HepG2 (cell line): Measurements from ENCODE around the gene UGT1A7. TPM values are rescaled to one million over a fixed set of nuclear protein-coding genes. Genes with fewer than 3 reads are reported as not detected.

Experiments
- ATF6 ChIP-seq: sonication (generic); formaldehyde crosslinking; conservative IDR thresholded peaks from 2 replicates; pipeline ENCODE4 v1.4.0; 2020; ENCODE audit warnings: missing genetic modification reagents
- DNMT1 ChIP-seq: sonication (generic); formaldehyde crosslinking; IDR thresholded peaks from 2 replicates; pipeline ENCODE4 v1.5.1; 2020; ENCODE audit warnings: mild to moderate bottlenecking, missing genetic modification reagents
- GATA4 ChIP-seq: sonication (generic); IDR thresholded peaks from 2 replicates; pipeline ENCODE4 v1.6.1; 2016; ENCODE audit warnings: antibody characterized with exemption, low read depth, borderline replicate concordance
- JUN ChIP-seq: sonication (generic); formaldehyde crosslinking; IDR thresholded peaks from 2 replicates; pipeline ENCODE4 v1.4.0; 2020; ENCODE audit warnings: mild to moderate bottlenecking, missing genetic modification reagents
- RBM22 ChIP-seq: fragments of 200-400 bp; formaldehyde crosslinking; optimal IDR thresholded peaks from 2 replicates; pipeline ENCODE3; 2017; ENCODE audit warnings: mild to moderate bottlenecking, low read length, moderate library complexity
- ZBTB39 ChIP-seq: sonication (generic); formaldehyde crosslinking; IDR thresholded peaks from 2 replicates; pipeline ENCODE4 v1.5.0; 2020; ENCODE audit warnings: missing genetic modification reagents
- ZFP90 ChIP-seq: sonication (generic); formaldehyde crosslinking; IDR thresholded peaks from 2 replicates; pipeline ENCODE4 v1.8.0; 2022; ENCODE audit warnings: missing genetic modification reagents, mild to moderate bottlenecking, inconsistent platforms, borderline replicate concordance
- ZNF44 ChIP-seq: sonication (generic); formaldehyde crosslinking; IDR thresholded peaks from 2 replicates; pipeline ENCODE4 v1.5.1; 2020; ENCODE audit warnings: mild to moderate bottlenecking, missing genetic modification reagents
- ZNF691 ChIP-seq: sonication (generic); formaldehyde crosslinking; IDR thresholded peaks from 2 replicates; pipeline ENCODE4 v1.4.0; 2020; ENCODE audit warnings: missing genetic modification reagents, low read depth, mild to moderate bottlenecking, borderline replicate concordance
- ZUFSP ChIP-seq: sonication (generic); formaldehyde crosslinking; IDR thresholded peaks from 2 replicates; pipeline ENCODE4 v1.9.0; 2021; ENCODE audit warnings: missing genetic modification reagents, mild to moderate bottlenecking, borderline replicate concordance
- polyA plus RNA-seq, 8 experiments: library from polyadenylated mRNA; depleted of rRNA in 3 of 8; stranded (reverse) in 7 of 8; unstranded in 1 of 8; fragments of >200 nt; fragmentation: Illumina TruSeq in 4 of 8; extraction: Trizol in 4 of 8; gene quantifications; 2 replicates each; pipeline versions ENCODE4 v1.2.1 to v1.2.3, GENCODE V29; 2011 to 2016; ENCODE audit warnings: low read depth in 4 of 8, missing spikeins in 1 of 8, mixed read lengths in 1 of 8; ENCODE audit not compliant: insufficient read depth in 1 of 8
- total RNA-seq, 5 experiments: library from RNA; depleted of rRNA; stranded (reverse); fragments of >200 nt; fragmentation: Illumina TruSeq; extraction: Trizol; gene quantifications; 2 replicates each; pipeline ENCODE4 v1.2.3, GENCODE V29; 2016; ENCODE audit warnings: low read depth in 1 of 5
- TF ChIP-seq, protein P1 (sequence below): sonication (generic); formaldehyde crosslinking; IDR thresholded peaks from 2 replicates; pipeline ENCODE4 v1.5.0; 2020; ENCODE audit warnings: missing genetic modification reagents
- TF ChIP-seq, protein P2 (sequence below): sonication (generic); formaldehyde crosslinking; IDR thresholded peaks from 2 replicates; pipeline ENCODE4 v1.9.0; 2021; ENCODE audit warnings: mild to moderate bottlenecking, missing genetic modification reagents
- TF ChIP-seq, protein P3 (sequence below): IDR thresholded peaks from 2 replicates; pipeline ENCODE4 v1.6.1; 2016

Gene UGT1A7
- total and polyA plus RNA-seq, 2 of the 13 experiments (the other 11 are each of a cell fraction or from before 2014, with no cell fraction given) = not detected

DNA sequence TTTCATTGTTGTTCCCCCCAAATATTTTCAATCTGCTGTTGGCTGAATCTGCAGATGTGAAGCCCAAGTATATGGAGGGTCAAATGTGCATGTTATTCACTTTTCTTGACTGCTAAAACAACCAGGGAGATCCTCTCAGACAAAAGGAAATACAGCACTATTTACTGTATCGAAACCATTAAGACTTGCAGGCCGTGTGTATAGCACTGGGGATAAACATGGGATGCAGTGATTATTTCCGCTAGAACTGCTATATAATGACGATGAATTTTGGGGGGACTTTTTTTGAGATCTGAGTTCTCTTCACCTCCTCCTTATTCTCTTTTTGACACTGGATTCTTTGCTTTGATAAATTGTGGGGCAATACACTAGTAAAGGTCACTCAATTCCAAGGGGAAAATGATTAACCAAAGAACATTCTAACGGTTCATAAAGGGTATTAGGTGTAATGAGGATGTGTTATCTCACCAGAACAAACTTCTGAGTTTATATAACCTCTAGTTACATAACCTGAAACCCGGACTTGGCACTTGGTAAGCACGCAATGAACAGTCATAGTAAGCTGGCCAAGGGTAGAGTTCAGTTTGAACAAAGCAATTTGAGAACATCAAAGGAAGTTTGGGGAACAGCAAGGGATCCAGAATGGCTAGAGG is 74.9 kb downstream of the UGT1A7 start (continued):
- no peak for TF ChIP-seq ZBTB39 (CRISPR knock-in tag)
- peak; percentile 80; the same call in 1 of the 2 replicates for TF ChIP-seq ZFP90 (CRISPR knock-in tag)
- TF ChIP-seq ZNF691 (CRISPR knock-in tag) = 0 out of 2 replicates have a peak, but pooled peaks have one; percentile 34
- TF ChIP-seq ZNF44 (CRISPR knock-in tag) = no peak
- TF ChIP-seq, protein P1, sequence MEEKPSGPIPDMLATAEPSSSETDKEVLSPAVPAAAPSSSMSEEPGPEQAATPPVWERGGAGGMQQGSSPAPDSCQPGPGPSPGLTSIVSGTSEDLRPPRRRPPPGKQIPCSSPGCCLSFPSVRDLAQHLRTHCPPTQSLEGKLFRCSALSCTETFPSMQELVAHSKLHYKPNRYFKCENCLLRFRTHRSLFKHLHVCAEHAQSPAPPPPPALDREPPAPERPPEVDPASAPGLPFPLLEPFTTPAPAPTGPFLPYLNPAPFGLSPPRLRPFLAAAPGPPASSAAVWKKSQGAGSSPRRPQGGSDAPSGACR (CRISPR knock-in tag) = peak; percentile 48; the same call in 1 of the 2 replicates
- TF ChIP-seq JUN (CRISPR knock-in tag) = peak; percentile 81
- no peak for TF ChIP-seq RBM22
- TF ChIP-seq, protein P2, sequence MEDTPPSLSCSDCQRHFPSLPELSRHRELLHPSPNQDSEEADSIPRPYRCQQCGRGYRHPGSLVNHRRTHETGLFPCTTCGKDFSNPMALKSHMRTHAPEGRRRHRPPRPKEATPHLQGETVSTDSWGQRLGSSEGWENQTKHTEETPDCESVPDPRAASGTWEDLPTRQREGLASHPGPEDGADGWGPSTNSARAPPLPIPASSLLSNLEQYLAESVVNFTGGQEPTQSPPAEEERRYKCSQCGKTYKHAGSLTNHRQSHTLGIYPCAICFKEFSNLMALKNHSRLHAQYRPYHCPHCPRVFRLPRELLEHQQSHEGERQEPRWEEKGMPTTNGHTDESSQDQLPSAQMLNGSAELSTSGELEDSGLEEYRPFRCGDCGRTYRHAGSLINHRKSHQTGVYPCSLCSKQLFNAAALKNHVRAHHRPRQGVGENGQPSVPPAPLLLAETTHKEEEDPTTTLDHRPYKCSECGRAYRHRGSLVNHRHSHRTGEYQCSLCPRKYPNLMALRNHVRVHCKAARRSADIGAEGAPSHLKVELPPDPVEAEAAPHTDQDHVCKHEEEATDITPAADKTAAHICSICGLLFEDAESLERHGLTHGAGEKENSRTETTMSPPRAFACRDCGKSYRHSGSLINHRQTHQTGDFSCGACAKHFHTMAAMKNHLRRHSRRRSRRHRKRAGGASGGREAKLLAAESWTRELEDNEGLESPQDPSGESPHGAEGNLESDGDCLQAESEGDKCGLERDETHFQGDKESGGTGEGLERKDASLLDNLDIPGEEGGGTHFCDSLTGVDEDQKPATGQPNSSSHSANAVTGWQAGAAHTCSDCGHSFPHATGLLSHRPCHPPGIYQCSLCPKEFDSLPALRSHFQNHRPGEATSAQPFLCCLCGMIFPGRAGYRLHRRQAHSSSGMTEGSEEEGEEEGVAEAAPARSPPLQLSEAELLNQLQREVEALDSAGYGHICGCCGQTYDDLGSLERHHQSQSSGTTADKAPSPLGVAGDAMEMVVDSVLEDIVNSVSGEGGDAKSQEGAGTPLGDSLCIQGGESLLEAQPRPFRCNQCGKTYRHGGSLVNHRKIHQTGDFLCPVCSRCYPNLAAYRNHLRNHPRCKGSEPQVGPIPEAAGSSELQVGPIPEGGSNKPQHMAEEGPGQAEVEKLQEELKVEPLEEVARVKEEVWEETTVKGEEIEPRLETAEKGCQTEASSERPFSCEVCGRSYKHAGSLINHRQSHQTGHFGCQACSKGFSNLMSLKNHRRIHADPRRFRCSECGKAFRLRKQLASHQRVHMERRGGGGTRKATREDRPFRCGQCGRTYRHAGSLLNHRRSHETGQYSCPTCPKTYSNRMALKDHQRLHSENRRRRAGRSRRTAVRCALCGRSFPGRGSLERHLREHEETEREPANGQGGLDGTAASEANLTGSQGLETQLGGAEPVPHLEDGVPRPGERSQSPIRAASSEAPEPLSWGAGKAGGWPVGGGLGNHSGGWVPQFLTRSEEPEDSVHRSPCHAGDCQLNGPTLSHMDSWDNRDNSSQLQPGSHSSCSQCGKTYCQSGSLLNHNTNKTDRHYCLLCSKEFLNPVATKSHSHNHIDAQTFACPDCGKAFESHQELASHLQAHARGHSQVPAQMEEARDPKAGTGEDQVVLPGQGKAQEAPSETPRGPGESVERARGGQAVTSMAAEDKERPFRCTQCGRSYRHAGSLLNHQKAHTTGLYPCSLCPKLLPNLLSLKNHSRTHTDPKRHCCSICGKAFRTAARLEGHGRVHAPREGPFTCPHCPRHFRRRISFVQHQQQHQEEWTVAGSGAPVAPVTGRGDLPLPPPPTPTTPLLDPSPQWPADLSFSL (CRISPR knock-in tag) = no peak
- TF ChIP-seq, protein P3, sequence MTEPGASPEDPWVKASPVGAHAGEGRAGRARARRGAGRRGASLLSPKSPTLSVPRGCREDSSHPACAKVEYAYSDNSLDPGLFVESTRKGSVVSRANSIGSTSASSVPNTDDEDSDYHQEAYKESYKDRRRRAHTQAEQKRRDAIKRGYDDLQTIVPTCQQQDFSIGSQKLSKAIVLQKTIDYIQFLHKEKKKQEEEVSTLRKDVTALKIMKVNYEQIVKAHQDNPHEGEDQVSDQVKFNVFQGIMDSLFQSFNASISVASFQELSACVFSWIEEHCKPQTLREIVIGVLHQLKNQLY (CRISPR knock-in tag) = peak; percentile 87; the same call in 1 of the 2 replicates
- no peak for TF ChIP-seq DNMT1 (CRISPR knock-in tag)
- no peak for TF ChIP-seq ATF6 (CRISPR knock-in tag)
- TF ChIP-seq GATA4 = peak; percentile 97
- TF ChIP-seq ZUFSP (CRISPR knock-in tag) = no peak
